GDM1 (cell line): Measurements from ENCODE around the gene LYPD3.
"Not testable (repeated sequence)": the region's sequence is repeated elsewhere in the genome, so short reads cannot be mapped to it uniquely, and the experiment has no call there.

ENCODE experiments used
- DNase-seq: peaks from one replicate; lab custom pipeline; 2025; lab: John Stamatoyannopoulos, UW

LYPD3 gene

GRCh38 chr19:43465468-43466120 is at the start of gene LYPD3:
TSS of gene LYPD3 (minus strand) at chr19:43465608. CDS start at chr19:43465571, 37 bp downstream.
- DNase-seq = no peak

- not testable (repeated sequence) for DNase-seq
Observed at GRCh38 chr19:43512399-43512798, 47.0 kb upstream of the LYPD3 start.

- no peak for DNase-seq
Observed at GRCh38 chr19:43511324-43511723, 45.9 kb upstream of the LYPD3 start.

GRCh38 chr19:43510713-43511112 is 45.3 kb upstream of the LYPD3 start:
- no peak for DNase-seq

GRCh38 chr19:43507880-43508279 is 42.5 kb upstream of the LYPD3 start:
- no peak for DNase-seq

- DNase-seq = no peak
Observed at GRCh38 chr19:43506629-43507028, 41.2 kb upstream of the LYPD3 start.

- DNase-seq = no peak
Observed at GRCh38 chr19:43505941-43506340, 40.5 kb upstream of the LYPD3 start.

GRCh38 chr19:43505186-43505456 is 39.7 kb upstream of the LYPD3 start:
- DNase-seq = no peak

GRCh38 chr19:43504426-43505185 is 39.2 kb upstream of the LYPD3 start, which contains the start of gene PHLDB3:
TSS of gene PHLDB3 (minus strand) at chr19:43504746. CDS start at chr19:43504118, 628 bp downstream.
- DNase-seq = no peak

- peak; percentile 89 for DNase-seq
Observed at GRCh38 chr19:43503501-43504425, 38.4 kb upstream of the LYPD3 start.

- DNase-seq = no peak
Observed at GRCh38 chr19:43502419-43502976, 37.1 kb upstream of the LYPD3 start.

GRCh38 chr19:43501661-43502418 is 36.4 kb upstream of the LYPD3 start:
- DNase-seq = no peak

- no peak for DNase-seq
Observed at GRCh38 chr19:43499042-43499441, 33.6 kb upstream of the LYPD3 start.

GRCh38 chr19:43498233-43498842 is 32.9 kb upstream of the LYPD3 start:
- DNase-seq = no peak

- DNase-seq = no peak
Observed at GRCh38 chr19:43496960-43497359, 31.6 kb upstream of the LYPD3 start.

- no peak for DNase-seq
Observed at GRCh38 chr19:43495082-43495481, 29.7 kb upstream of the LYPD3 start.

GRCh38 chr19:43490759-43491158 is 25.4 kb upstream of the LYPD3 start:
- no peak for DNase-seq

GRCh38 chr19:43489979-43490599 is 24.7 kb upstream of the LYPD3 start:
- DNase-seq = no peak

- no peak for DNase-seq
Observed at GRCh38 chr19:43489310-43489709, 23.9 kb upstream of the LYPD3 start.

- DNase-seq = no peak
Observed at GRCh38 chr19:43488179-43488578, 22.8 kb upstream of the LYPD3 start.

GRCh38 chr19:43486412-43486811 is 21.0 kb upstream of the LYPD3 start:
- DNase-seq = no peak
